ENCODE results near the gene GMDS. TPM values are rescaled to one million over a fixed set of nuclear protein-coding genes. Genes with fewer than 3 reads are reported as not detected.

The GMDS gene
- total RNA-seq, 5 donors from 2014 or later (not counting 1 experiment from before 2014, with no cell fraction given) = 12.9 to 21.5 (median 14.6) TPM

- no peaks in the 10 kb centered on the region for H3K36me3 ChIP-seq (ENCODE audit: control insufficient read depth in 2 of 2, extremely low read depth in 1 of 2, insufficient read depth in 1 of 2, low read length in 1 of 2)
- ATAC-seq (replicated peaks in 1 of 4) (no peak), DNase-seq (no peak)
- H3K27ac Mint-ChIP-seq = no peak overlapping the region
- no peaks in the 10 kb centered on the region for H3K27me3 Mint-ChIP-seq
- no peaks in the 10 kb centered on the region for H3K27me3 ChIP-seq (replicated peaks in 1 of 2; ENCODE audit: control insufficient read depth in 2 of 2, extremely low read depth in 1 of 2, insufficient read depth in 2 of 2, low read length in 1 of 2)
- no peak overlapping the region for H3K4me3 ChIP-seq (ENCODE audit: control insufficient read depth in 1 of 2, extremely low read depth in 1 of 2, low read length in 1 of 2)
- H3K9me3 Mint-ChIP-seq = no peaks in the 10 kb centered on the region
- peaks cover 6 to 14% (median 7%) of the 10 kb centered on the region in 3 donors for H3K4me1 Mint-ChIP-seq
- no peaks in the 10 kb centered on the region for H3K9me3 ChIP-seq
- POLR2A ChIA-PET = no interaction called here
- CTCF ChIA-PET = no interaction called here
- no peak overlapping the region for H3K27ac ChIP-seq (ENCODE audit: low read length)
- no peak overlapping the region for H3K4me3 Mint-ChIP-seq
- WGBS (ENCODE audit: insufficient coverage) = no CpG with 5 or more reads among the region's 6 CpGs
- peaks cover 16% of the 10 kb centered on the region for H3K36me3 Mint-ChIP-seq
- H3K4me1 ChIP-seq (ENCODE audit: control insufficient read depth in 1 of 2, extremely low read depth in 1 of 2, insufficient read depth in 2 of 2, low read length in 2 of 2) = peaks cover 0 to 5% of the 10 kb centered on the region in 2 experiments
Observed at GRCh38 chr6:2147766-2148448, 97.5 kb downstream of the GMDS start.

GRCh38 chr6:2147261-2147660, 98.1 kb downstream of the GMDS start:
- no peak overlapping the region for H3K4me3 Mint-ChIP-seq
- ChIA-PET CTCF (no interaction called here), POLR2A (no interaction called here)
- no peak overlapping the region for H3K27ac Mint-ChIP-seq
- peaks cover 16% of the 10 kb centered on the region for H3K36me3 Mint-ChIP-seq
- Histone ChIP-seq H3K9me3 (no peaks in the 10 kb centered on the region), H3K4me1 (ENCODE audit: control insufficient read depth in 1 of 2, extremely low read depth in 1 of 2, insufficient read depth in 2 of 2, low read length in 2 of 2) (peaks cover 0 to 5% of the 10 kb centered on the region in 2 experiments), H3K27me3 (replicated peaks in 1 of 2; ENCODE audit: control insufficient read depth in 2 of 2, extremely low read depth in 1 of 2, insufficient read depth in 2 of 2, low read length in 1 of 2) (no peaks in the 10 kb centered on the region), H3K4me3 (ENCODE audit: control insufficient read depth in 1 of 2, extremely low read depth in 1 of 2, low read length in 1 of 2) (no peak overlapping the region), H3K36me3 (ENCODE audit: control insufficient read depth in 2 of 2, extremely low read depth in 1 of 2, insufficient read depth in 1 of 2, low read length in 1 of 2) (no peaks in the 10 kb centered on the region), H3K27ac (ENCODE audit: low read length) (no peak overlapping the region)
- peaks cover 6 to 14% (median 9%) of the 10 kb centered on the region in 3 donors for H3K4me1 Mint-ChIP-seq
- no peaks in the 10 kb centered on the region for H3K9me3 Mint-ChIP-seq
- H3K27me3 Mint-ChIP-seq = no peaks in the 10 kb centered on the region
- ATAC-seq (replicated peaks in 1 of 4) (no peak), DNase-seq (no peak)
- WGBS (ENCODE audit: insufficient coverage) = 100% methylated on average over 1 of the region's 5 CpGs

GRCh38 chr6:2144210-2144609, 101.2 kb downstream of the GMDS start:
- H3K4me3 Mint-ChIP-seq = no peak overlapping the region
- Histone ChIP-seq H3K4me3 (ENCODE audit: control insufficient read depth in 1 of 2, extremely low read depth in 1 of 2, low read length in 1 of 2) (no peak overlapping the region), H3K36me3 (ENCODE audit: control insufficient read depth in 2 of 2, extremely low read depth in 1 of 2, insufficient read depth in 1 of 2, low read length in 1 of 2) (no peaks in the 10 kb centered on the region), H3K27me3 (replicated peaks in 1 of 2; ENCODE audit: control insufficient read depth in 2 of 2, extremely low read depth in 1 of 2, insufficient read depth in 2 of 2, low read length in 1 of 2) (no peaks in the 10 kb centered on the region), H3K4me1 (ENCODE audit: control insufficient read depth in 1 of 2, extremely low read depth in 1 of 2, insufficient read depth in 2 of 2, low read length in 2 of 2) (peaks cover 0 to 5% of the 10 kb centered on the region in 2 experiments), H3K27ac (ENCODE audit: low read length) (no peak overlapping the region), H3K9me3 (no peaks in the 10 kb centered on the region)
- POLR2A ChIA-PET = no interaction called here
- H3K4me1 Mint-ChIP-seq = peaks cover 6 to 20% (median 12%) of the 10 kb centered on the region in 3 donors
- CTCF ChIA-PET = no interaction called here
- DNase-seq (no peak), ATAC-seq (replicated peaks in 1 of 4) (no peak)
- no peak overlapping the region for H3K27ac Mint-ChIP-seq
- no peaks in the 10 kb centered on the region for H3K27me3 Mint-ChIP-seq
- H3K9me3 Mint-ChIP-seq = no peaks in the 10 kb centered on the region
- WGBS (ENCODE audit: insufficient coverage) = 97% methylated on average over 4 of the region's 4 CpGs
- H3K36me3 Mint-ChIP-seq = peaks cover 13% of the 10 kb centered on the region

GRCh38 chr6:2141644-2142290, 103.6 kb downstream of the GMDS start:
- Histone ChIP-seq H3K27me3 (replicated peaks in 1 of 2; ENCODE audit: control insufficient read depth in 2 of 2, extremely low read depth in 1 of 2, insufficient read depth in 2 of 2, low read length in 1 of 2) (no peaks in the 10 kb centered on the region), H3K36me3 (ENCODE audit: control insufficient read depth in 2 of 2, extremely low read depth in 1 of 2, insufficient read depth in 1 of 2, low read length in 1 of 2) (no peaks in the 10 kb centered on the region), H3K9me3 (no peaks in the 10 kb centered on the region), H3K4me1 (ENCODE audit: control insufficient read depth in 1 of 2, extremely low read depth in 1 of 2, insufficient read depth in 2 of 2, low read length in 2 of 2) (peaks cover 0 to 5% of the 10 kb centered on the region in 2 experiments), H3K27ac (ENCODE audit: low read length) (no peak overlapping the region), H3K4me3 (ENCODE audit: control insufficient read depth in 1 of 2, extremely low read depth in 1 of 2, low read length in 1 of 2) (no peak overlapping the region)
- no peak overlapping the region for H3K4me3 Mint-ChIP-seq
- CTCF ChIA-PET = no interaction called here
- no peak for ATAC-seq (replicated peaks in 1 of 4)
- H3K27ac Mint-ChIP-seq = no peak overlapping the region
- WGBS (ENCODE audit: insufficient coverage) = 100% methylated on average over 1 of the region's 16 CpGs
- no peak for DNase-seq
- peaks cover 6 to 20% (median 12%) of the 10 kb centered on the region in 3 donors for H3K4me1 Mint-ChIP-seq
- POLR2A ChIA-PET = no interaction called here
- H3K9me3 Mint-ChIP-seq = no peaks in the 10 kb centered on the region
- no peaks in the 10 kb centered on the region for H3K27me3 Mint-ChIP-seq
- peaks cover 6% of the 10 kb centered on the region for H3K36me3 Mint-ChIP-seq

GRCh38 chr6:2140438-2141128, 104.8 kb downstream of the GMDS start:
- H3K4me3 ChIP-seq (ENCODE audit: control insufficient read depth in 1 of 2, extremely low read depth in 1 of 2, low read length in 1 of 2) = no peak overlapping the region
- no peaks in the 10 kb centered on the region for H3K9me3 Mint-ChIP-seq
- no peaks in the 10 kb centered on the region for H3K9me3 ChIP-seq
- peaks cover 0 to 5% of the 10 kb centered on the region in 2 experiments for H3K4me1 ChIP-seq (ENCODE audit: control insufficient read depth in 1 of 2, extremely low read depth in 1 of 2, insufficient read depth in 2 of 2, low read length in 2 of 2)
- no peaks in the 10 kb centered on the region for H3K27me3 Mint-ChIP-seq
- H3K27ac Mint-ChIP-seq = no peak overlapping the region
- no peaks in the 10 kb centered on the region for H3K36me3 ChIP-seq (ENCODE audit: control insufficient read depth in 2 of 2, extremely low read depth in 1 of 2, insufficient read depth in 1 of 2, low read length in 1 of 2)
- H3K27ac ChIP-seq (ENCODE audit: low read length) = no peak overlapping the region
- CTCF ChIA-PET = no interaction called here
- ATAC-seq (replicated peaks in 1 of 4) (no peak), DNase-seq (no peak)
- H3K4me1 Mint-ChIP-seq = peaks cover 6 to 20% (median 12%) of the 10 kb centered on the region in 3 donors
- H3K27me3 ChIP-seq (replicated peaks in 1 of 2; ENCODE audit: control insufficient read depth in 2 of 2, extremely low read depth in 1 of 2, insufficient read depth in 2 of 2, low read length in 1 of 2) = no peaks in the 10 kb centered on the region
- WGBS (ENCODE audit: insufficient coverage) = 90% methylated on average over 2 of the region's 6 CpGs
- H3K36me3 Mint-ChIP-seq = no peaks in the 10 kb centered on the region
- no peak overlapping the region for H3K4me3 Mint-ChIP-seq
- POLR2A ChIA-PET = no interaction called here

GRCh38 chr6:2135401-2135800, 110.0 kb downstream of the GMDS start:
- CTCF ChIA-PET = no interaction called here
- no peaks in the 10 kb centered on the region for H3K27me3 Mint-ChIP-seq
- ATAC-seq (replicated peaks in 1 of 4) (no peak), DNase-seq (no peak)
- Histone ChIP-seq H3K27me3 (replicated peaks in 1 of 2; ENCODE audit: control insufficient read depth in 2 of 2, extremely low read depth in 1 of 2, insufficient read depth in 2 of 2, low read length in 1 of 2) (no peaks in the 10 kb centered on the region), H3K4me1 (ENCODE audit: control insufficient read depth in 1 of 2, extremely low read depth in 1 of 2, insufficient read depth in 2 of 2, low read length in 2 of 2) (no peaks in the 10 kb centered on the region), H3K4me3 (ENCODE audit: control insufficient read depth in 1 of 2, extremely low read depth in 1 of 2, low read length in 1 of 2) (no peak overlapping the region), H3K9me3 (no peaks in the 10 kb centered on the region), H3K27ac (ENCODE audit: low read length) (no peak overlapping the region), H3K36me3 (ENCODE audit: control insufficient read depth in 2 of 2, extremely low read depth in 1 of 2, insufficient read depth in 1 of 2, low read length in 1 of 2) (no peaks in the 10 kb centered on the region)
- no peaks in the 10 kb centered on the region for H3K9me3 Mint-ChIP-seq
- H3K4me1 Mint-ChIP-seq = peaks cover 0 to 8% (median 3%) of the 10 kb centered on the region in 3 donors
- H3K27ac Mint-ChIP-seq = no peak overlapping the region
- POLR2A ChIA-PET = no interaction called here
- WGBS (ENCODE audit: insufficient coverage) = no CpG with 5 or more reads among the region's 2 CpGs
- no peaks in the 10 kb centered on the region for H3K36me3 Mint-ChIP-seq
- H3K4me3 Mint-ChIP-seq = no peak overlapping the region

Data from T-cell (primary cell).